WI38 (cell line): ENCODE results near the gene DCST2.

ENCODE experiments used
- H3K4me3 ChIP-seq: 2 replicates; pipeline ENCODE4 v1.5.1; 2011; ENCODE audit warnings: low read depth, mild to moderate bottlenecking, control low read depth, low read length
- CTCF ChIP-seq: IDR thresholded peaks from 2 replicates; pipeline ENCODE4 v1.5.1; 2012; ENCODE audit warnings: low read depth, mild to moderate bottlenecking, control low read depth, low read length

DCST2 gene

GRCh38 chr1:155008015-155008941 is 25.3 kb downstream of the DCST2 start:
- no peak overlapping the region for H3K4me3 ChIP-seq
- TF ChIP-seq CTCF, result no peak

DNA sequence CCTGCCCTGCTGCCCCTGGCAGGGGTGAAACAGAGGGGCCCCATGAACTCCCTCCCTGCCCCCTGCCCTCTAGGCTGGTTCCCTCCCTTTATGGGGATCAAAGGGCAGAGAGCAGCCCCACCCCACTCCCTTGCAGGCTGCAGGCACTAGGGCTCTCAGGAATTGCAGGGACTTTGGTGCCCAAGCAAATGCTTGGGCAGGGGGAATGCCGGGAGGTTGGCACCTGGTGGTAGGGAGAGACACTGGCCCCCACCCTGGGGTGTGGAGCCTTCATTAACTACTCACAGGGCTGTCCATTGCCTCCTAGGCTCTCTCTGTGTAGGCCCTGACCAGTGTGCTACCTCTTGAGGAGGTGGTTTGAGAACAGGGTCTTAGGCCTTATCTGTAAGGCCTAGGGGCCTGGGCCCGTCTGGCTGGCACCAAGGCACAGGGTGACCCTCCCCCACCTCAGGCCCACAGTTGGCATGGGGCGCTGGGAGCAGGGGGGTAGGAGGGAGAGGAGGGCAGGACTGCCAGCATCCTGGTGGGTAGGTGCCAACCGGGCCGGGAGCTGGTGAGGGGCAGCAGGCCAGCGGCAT is 26.2 kb downstream of the DCST2 start:
- TF ChIP-seq CTCF, result no peak

DNA sequence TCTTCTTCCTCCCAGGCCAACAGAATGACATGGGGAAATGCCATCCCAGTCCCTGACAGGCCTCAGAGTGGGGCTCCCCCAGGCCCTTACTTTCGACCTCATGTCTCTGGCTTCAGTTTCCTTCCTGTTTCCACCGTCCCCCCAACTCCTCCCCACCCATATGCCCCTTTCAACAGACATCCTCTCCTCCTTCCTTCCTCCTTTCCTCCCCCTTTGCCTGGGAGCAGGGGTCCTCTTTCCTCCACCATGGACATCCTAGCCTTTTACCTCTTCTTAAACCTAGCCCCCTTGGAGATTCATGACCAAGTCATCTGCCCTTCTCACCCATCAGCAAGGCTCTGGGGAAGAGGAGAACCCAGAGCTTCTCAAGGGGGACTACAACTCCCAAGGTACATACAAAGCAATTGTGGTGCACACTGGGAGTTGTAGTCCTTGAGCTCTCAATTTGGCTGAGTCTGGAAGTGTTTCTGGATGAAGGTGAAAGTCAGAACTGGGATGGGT is 26.9 kb downstream of the DCST2 start:
- no peak for TF ChIP-seq CTCF
- H3K4me3 ChIP-seq, result no peak overlapping the region

More for the DNA sequence above, 26.2 kb downstream of the DCST2 start:
- H3K4me3 ChIP-seq, result no peak overlapping the region

- no peak overlapping the region for H3K4me3 ChIP-seq
Observed at GRCh38 chr1:155005076-155006011, 28.2 kb downstream of the DCST2 start.

GRCh38 chr1:155004352-155005075 is 29.1 kb downstream of the DCST2 start:
- no peak for TF ChIP-seq CTCF
- peak overlapping the region; percentile 87 for H3K4me3 ChIP-seq

More at GRCh38 chr1:155005076-155006011, 28.2 kb downstream of the DCST2 start:
- no peak for TF ChIP-seq CTCF

DNA sequence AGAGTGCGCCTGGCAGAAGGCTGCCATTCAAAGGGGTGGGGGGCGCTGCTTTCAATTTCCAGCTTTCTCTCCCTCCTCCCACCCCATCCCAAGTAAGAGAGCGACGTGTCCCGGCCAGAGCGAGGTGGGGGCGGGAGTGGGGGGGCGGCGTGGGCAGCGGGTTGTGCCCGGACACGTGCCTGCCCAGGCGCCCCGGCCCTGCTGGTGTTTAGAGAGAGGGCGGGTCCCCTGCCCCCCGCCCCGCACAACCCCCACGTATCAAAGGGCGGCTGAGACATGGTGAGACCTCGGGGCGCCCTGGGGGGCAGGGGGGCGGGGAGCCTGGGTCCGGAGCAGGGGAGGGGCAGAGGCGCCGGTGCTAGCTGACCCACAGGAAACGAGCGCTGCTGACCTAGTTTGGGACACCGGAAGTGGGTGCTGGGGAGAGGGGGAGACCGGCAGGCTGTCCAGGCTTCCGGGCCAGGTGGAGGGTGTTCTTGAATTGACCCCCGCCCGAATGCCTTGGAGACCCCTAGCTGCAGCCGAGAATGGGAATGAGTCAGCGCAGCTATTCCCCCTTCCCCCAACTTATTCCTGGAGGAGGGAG is 29.7 kb downstream of the DCST2 start:
- no peak for TF ChIP-seq CTCF
- peak overlapping the region; percentile 87 for H3K4me3 ChIP-seq
